SK-MEL-5 (cell line): ENCODE measurements around the gene CLECL1. TPM values are rescaled to one million over a fixed set of nuclear protein-coding genes. Genes with fewer than 3 reads are reported as not detected.
A peak's percentile ranks its signal among the peaks of the same experiment; 100 is the strongest.

Experiments
- DNase-seq: peaks from one replicate; pipeline ENCODE4 v3.0.0-alpha.2; 2016; ENCODE audit warnings: low read depth, low spot score
- in situ Hi-C: cut with HindIII; loops from 2 replicates; pipeline ENCODE4 v1.10.0; 2016; ENCODE audit warnings: low sequenced_read_pairs, high pct_unique_total_duplicates, low pct_unique_long_range_greater_than_20kb
- total RNA-seq: library from RNA; depleted of rRNA; stranded (reverse); fragments of >200 nt; shearing (Covaris generic); gene quantifications from 2 replicates; pipeline ENCODE4 v1.2.3, GENCODE V29; 2014; rRNA removed

CLECL1 gene
- total RNA-seq, 1 experiment from 2014 or later, result not detected

DNA sequence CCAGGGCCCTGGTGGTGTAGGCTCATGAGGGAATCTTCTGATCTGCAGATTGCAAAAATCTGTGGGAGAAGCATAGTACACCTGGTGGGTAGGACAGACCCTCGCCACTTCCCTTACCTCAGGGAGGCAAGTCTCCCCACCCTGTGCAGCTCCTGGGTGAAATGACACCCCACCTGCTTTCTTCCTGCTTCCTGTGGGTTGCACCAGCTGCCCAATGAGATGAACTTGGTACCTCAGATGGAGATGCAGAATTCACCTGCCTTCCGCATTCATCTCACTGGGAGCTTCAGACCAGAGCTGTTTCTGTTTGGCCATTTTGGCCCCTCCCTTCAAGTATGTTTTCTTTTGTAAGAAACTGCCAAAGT is 58.7 kb downstream of the CLECL1 start:
- DNase-seq, result no peak
- in situ Hi-C loops, result no loop called here

DNA sequence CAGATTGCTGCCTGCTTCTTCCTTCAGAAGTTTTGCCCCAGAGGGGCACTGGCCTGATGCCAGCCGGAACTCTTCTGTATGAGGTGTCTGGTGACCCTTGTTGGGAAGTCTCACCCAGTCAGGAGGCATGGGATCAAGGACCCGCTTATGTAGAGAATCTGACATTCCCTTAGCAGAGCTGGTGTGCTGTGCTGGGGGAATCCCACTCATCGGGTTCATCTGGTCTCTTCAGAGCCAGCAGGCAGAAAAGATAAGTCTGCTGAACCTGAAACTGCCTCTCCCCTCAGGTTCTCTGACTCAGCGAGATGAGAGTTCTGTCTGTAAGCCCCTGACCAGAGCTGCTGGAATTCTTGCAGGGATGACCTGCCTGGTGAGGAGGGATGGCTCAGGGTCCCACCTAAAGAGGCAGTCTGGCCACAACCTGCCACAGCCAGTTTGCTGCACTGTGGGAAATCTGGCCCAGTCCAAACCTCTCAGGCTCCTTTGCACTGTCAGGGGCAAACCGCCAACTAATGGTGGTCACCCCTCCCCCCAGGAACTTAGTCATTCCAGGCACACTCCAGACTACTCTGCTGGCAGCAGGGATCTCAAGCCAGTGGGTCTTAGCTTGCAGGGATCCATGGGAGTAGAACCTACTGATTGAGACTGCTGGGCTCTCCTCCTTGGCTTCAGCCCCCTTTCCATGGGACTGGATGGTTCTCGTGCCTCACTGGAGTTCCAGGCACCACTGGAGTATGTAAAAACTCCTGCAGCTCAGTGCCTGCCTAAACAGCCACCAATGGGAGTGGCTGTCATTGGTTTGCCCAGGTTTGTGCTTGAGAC is 59.3 kb downstream of the CLECL1 start:
- in situ Hi-C loops, result no loop called here
- peak; percentile 88 for DNase-seq

Other genes starting within 250 kb of the CLECL1 start
- not detected in 2 replicates for gene KLRB1, start 125.2 kb downstream of the CLECL1 start, total RNA-seq
- gene CLEC2D, start 63.4 kb downstream of the CLECL1 start, total RNA-seq, result 3.2 and 5.1 TPM in 2 replicates
- not detected in 2 replicates for gene CD69, start 27.8 kb upstream of the CLECL1 start, total RNA-seq
- not detected in 2 replicates for gene KLRF1, start 94.4 kb upstream of the CLECL1 start, total RNA-seq
- gene CLEC2B, start 136.3 kb upstream of the CLECL1 start, total RNA-seq, result 13.0 and 13.1 TPM in 2 replicates
- not detected in 2 replicates for gene KLRF2, start 148.4 kb upstream of the CLECL1 start, total RNA-seq
- gene CLEC2A, start 199.3 kb upstream of the CLECL1 start, total RNA-seq, result not detected in 2 replicates
- not detected in 2 replicates for gene CLEC12A, start 238.3 kb upstream of the CLECL1 start, total RNA-seq